GM23248 (cell line): ENCODE data around the gene C11orf68.

Experiments
- EZH2 ChIP-seq: fragments of 200-600 bp; sonication (generic); IDR thresholded peaks from 2 replicates; pipeline ENCODE4 v1.6.1; 2018; ENCODE audit warnings: antibody characterized with exemption, mild to moderate bottlenecking; ENCODE audit not compliant: insufficient read depth, poor library complexity, severe bottlenecking
- EZH2phosphoT487 ChIP-seq: fragments of 200-600 bp; sonication (generic); IDR thresholded peaks from 2 replicates; pipeline ENCODE4 v1.6.1; 2018; ENCODE audit warnings: antibody characterized with exemption, moderate library complexity, mild to moderate bottlenecking, low read depth; ENCODE audit not compliant: insufficient read depth

GRCh38 chr11:65888163-65888814 is 30.6 kb downstream of the C11orf68 start, which contains the start of gene FIBP:
- TF ChIP-seq EZH2phosphoT487 (no peak), EZH2 (no peak)
